Left cardiac atrium (tissue), 4 donors: ENCODE data around the gene PEX11G. TPM values are rescaled to one million over a fixed set of nuclear protein-coding genes. Genes with fewer than 3 reads are reported as not detected.

ENCODE experiments used
- ATAC-seq, 2 donors: fragments of 200-7000 bp; cut with Tn5 transposase; one replicate each; pipeline ENCODE4 v1.9.1; 2020; ENCODE audit warnings: mild to moderate bottlenecking in 2 of 2, moderate library complexity in 2 of 2
- DNase-seq: peaks from one replicate; pipeline ENCODE4 v3.0.0-alpha.2; 2020
- intact Hi-C, 2 donors: fragments of 100-400 bp; cut with DNase I; formaldehyde crosslinking; loops; one replicate each; pipeline versions ENCODE4 v1.14.1 to v1.15.1; 2022 to 2023
- total RNA-seq, 2 donors: library from RNA; stranded (reverse); fragmentation: NEBNext Ultra II Directional; extraction: Animal tissue kit (Norgen Biotek cat#: 25700); gene quantifications; one replicate each; pipeline ENCODE4 v1.2.1, GENCODE V29; 2021
- donor health status: DM: no; HTN: yes; CAD: no.
- donor health status: DM: no; HTN: yes; CAD: no; lungs with severe emphysema.
- donor health status: DM: yes; HTN: yes; CAD: no.
- donor health status: Dilated cardiomyopathy.

The PEX11G gene
- total RNA-seq, 2 donors from 2014 or later: 1.2 to 2.0 TPM

DNA sequence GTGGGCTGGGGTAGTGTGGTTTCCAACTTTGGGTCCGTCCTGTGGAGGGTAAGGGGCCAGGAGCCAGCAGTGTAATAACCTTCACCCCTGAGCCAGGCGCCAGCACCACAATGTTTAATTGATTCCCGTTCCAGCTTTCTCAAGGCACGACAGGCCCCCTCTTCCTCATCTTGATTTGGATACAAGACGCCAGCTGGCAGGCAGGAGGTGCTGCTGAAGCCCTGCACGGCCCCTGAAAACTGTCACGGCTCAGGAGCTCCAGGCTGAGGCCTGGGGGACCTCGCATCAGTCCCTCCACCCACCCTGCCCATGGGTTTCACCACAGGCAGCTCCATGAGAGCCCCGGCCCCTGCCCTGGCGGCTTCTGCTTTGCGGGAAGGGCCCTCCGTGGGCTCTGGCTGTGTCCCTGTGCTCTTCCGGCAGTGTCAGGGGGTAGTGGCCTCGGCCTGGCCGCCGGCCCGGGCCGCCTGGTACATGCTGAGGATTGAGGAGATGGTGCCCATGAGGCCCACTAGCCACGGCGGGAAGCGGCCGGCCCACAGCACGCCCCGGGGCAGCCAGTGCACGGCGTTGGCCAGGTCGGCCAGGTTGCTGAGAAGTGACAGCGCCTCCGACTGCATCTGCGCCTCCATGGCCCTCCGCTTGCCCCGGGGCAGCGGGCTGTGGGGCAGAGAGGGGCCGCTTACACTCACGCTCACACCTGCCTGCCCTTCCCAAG is 11.9 kb downstream of the PEX11G start:
- intact Hi-C loops: no loop called here
- ATAC-seq (peak in 1 of 2 donors; percentile 16), DNase-seq (no peak)

DNA sequence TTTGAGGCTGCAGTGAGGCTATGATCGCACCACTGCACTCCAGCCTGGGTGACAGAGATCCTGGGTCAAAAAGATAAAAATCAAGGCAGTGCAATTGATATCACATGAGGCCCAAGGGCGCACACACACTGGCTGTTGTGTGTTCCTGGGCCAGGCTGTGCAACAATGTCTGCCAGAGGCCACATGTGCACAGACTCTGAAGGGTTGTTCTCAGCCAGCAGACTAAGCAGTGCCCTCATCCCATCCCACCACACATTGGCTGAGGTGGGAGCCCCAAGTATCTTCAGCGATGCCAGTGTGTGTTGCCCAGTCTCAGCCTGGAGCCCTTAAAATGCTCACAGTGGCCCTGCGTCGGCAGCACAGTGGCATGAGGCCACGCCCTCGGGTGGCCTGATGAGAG is 12.6 kb downstream of the PEX11G start:
- ATAC-seq: no peak
- intact Hi-C loops: no loop called here

DNA sequence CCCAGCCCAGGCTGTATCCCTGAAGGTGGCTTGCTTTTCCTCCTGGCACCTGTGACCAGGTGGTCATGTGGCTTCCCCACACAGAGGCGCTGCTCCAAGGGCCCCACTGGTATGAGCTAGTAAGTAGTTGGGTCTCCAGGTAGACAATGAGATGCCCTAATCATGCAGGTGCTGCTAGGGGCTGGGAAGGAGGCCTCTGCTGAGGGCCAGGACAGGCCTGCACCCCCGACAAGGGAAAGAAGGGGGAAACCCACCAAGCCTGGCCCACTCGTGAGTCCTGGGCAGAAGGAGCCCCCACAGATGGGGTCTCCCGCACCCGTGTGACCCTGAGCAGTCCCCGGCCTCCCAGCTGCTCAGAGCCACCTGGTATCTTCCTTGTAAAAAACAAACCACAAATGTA is 13.2 kb downstream of the PEX11G start:
- DNase-seq (no peak), ATAC-seq (no peak)
- intact Hi-C loops: no loop called here

More for the DNA sequence above, 12.6 kb downstream of the PEX11G start:
- no peak for DNase-seq

DNA sequence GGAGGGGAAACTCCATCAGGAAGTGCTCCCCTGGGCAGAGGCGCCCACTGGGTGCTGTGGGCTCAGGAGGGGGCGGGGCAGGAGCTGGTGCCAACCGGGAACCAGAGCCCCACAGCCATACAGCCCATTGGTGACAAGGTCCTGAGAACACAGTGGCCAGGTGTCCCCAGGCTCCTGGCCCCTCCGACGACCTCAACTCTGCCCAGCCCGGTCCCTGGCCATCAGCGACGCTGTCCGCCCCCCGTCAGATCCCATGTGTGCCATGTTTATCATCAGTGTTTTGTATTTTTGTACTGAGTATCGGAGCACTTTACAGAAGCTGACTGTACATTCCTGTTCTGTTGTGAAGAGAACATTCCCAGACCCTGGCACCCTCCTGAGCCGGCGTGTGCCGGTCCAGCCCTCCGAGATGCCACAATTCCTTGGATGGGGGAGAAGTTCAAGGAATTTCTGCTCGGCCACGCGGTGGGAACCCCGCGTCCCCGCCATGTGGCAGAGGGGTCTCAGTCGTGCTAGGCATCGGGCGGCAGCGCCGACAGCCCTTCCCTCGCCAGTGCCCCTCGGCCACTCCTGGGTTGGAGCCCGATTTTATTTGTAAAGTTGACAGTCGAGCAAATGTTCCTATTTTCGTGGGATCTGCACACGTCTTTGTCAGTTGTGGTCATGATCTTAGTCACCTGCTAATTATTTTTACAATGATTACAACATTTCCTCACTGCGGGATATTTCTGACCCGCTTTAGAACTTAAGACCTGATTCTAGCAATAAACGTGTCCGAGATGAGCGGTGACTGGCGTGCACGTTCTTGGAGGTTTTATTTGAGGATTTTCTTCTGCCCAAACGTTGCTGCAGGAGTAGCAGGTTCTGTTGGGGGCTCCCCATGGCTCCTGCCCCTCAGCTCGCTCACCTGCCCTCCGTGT is 16.9 kb downstream of the PEX11G start:
- intact Hi-C loops: no loop called here
- ATAC-seq: no peak
- DNase-seq: no peak

DNA sequence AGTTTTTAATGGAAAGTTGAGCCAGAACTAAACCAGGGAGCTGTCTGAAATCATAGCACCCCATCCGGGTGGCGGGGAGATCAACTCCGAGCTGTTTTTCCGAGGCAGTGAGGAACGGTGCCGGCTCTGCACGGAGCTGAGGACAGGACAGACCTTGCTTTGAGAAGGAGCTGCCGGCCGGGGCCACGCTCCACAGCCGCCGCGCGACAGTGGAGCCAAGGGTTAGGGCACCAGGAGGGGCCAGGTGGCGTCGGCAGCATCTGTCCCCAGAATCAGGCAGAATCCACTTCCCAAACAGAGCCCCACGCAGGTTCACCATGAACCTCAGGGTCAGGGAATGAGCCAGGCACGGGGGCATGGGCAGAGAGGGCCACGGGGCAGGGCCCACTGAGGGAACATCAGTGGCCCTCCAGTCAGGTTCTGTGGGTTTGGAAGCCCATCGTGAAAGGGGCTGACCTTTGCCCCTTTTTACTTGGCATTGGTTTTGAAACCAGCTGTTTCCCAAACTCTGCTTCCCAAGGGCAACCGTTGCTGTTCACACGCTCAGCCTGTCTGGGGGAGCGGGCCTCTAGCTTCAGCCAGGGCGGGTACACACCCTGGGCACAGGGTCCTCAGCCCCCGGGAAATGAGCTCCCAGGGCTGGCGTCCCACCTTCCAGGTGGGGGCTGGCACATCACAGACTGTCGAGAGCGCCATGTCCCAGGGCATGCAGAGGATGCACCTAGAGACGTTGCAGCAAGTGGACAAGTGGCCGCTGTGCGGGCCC is 18.1 kb downstream of the PEX11G start:
- no peak for DNase-seq
- ATAC-seq: no peak
- intact Hi-C loops: no loop called here

DNA sequence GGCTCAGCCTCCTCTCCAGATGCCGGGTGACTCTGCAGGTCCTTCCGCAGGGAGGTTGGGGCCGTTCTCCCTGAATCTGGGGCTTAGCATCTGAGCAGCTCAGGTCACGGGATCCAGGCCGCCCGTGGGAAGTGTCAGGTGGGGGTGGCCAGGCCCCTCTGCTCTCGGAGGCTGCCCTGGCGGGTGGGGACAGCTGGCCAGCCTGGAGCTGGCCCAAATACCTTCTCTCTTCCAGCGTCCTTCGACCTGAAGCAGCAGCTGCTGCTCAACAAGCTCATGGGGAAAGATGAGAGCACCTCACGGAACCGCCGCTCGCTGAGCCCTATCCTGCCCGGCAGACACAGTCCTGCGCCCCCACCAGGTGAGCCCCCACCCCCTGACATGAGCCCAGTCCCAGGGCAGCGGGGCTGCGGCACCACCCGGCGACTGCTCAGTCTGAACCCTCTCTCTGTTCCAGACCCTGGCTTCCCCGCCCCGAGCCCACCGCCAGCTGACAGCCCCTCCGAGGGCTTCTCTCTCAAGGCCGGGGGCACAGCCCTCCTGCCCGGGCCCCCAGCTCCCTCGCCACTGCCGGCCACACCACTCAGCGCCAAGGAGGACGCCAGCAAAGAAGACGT is 19.1 kb downstream of the PEX11G start:
- DNase-seq: no peak
- intact Hi-C loops: no loop called here
- ATAC-seq: no peak

DNA sequence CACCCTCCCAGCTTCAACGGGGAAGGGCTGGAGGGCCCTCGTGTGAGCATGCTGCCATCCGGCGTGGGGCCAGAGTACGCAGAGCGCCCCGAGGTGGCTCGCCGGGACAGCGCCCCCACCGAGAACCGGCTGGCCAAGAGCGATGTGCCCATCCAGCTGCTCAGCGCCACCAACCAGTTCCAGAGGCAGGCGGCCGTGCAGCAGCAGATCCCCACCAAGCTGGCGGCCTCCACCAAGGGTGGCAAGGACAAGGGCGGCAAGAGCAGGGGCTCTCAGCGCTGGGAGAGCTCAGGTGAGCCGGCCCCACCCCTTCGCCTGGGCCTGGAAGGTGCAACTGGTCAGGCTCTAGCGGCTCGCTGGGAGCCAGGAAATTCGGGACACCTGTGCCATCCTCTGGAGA is 20.0 kb downstream of the PEX11G start:
- intact Hi-C loops: no loop called here
- ATAC-seq (no peak), DNase-seq (no peak)

DNA sequence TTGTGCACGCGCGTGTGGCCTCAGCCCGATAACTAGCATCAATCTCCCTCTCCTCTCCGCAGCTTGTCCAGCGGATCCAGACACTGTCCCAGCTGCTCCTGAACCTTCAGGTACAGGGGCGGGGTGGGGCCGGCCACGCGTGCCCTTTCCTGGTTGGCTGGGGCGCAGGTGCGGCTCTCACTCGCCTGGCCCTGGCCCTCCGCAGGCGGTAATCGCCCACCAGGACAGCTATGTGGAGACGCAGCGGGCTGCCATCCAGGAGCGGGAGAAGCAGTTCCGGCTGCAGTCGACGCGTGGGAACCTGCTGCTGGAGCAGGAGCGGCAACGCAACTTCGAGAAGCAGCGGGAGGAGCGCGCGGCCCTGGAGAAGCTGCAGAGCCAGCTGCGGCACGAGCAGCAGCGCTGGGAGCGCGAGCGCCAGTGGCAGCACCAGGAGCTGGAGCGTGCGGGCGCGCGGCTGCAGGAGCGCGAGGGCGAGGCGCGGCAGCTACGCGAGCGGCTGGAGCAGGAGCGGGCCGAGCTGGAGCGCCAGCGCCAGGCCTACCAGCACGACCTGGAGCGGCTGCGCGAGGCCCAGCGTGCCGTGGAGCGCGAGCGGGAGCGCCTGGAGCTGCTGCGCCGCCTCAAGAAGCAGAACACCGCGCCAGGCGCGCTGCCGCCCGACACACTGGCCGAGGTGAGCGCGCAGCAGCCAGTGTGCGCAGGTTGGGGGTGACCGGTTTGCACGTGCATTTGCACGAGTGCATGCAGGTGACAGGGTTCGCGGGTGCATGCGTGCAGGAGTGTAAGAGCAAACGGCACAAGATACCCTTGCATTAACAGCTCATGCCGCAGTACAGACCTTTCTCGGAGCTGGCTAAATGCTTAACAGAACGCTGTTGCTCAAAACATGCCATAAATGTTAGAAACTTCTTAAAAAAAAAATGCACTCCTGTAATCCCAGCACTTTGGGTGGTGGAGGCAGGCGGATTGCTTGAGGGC is 21.5 kb downstream of the PEX11G start:
- DNase-seq (no peak), ATAC-seq (no peak)
- intact Hi-C loops: no loop called here

DNA sequence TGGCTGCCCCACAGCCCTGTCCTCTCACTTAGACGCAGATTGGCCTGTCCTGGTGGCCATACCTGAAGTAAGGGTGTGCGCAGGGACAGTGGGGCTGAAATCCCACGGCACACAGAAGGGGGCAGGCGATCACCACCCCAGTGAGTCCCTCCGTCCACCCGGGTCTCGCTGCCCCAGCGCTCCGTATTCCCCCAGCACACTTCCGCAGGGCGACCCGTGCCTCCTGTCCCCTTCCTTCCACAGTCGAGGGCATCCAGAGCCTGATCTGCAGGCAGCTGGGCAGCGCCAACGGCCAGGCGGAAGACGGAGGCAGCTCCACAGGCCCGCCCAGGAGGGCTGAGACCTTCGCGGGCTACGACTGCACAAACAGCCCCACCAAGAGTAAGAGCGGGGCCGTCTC is 25.3 kb downstream of the PEX11G start:
- intact Hi-C loops: no loop called here
- DNase-seq: no peak
- ATAC-seq: no peak

DNA sequence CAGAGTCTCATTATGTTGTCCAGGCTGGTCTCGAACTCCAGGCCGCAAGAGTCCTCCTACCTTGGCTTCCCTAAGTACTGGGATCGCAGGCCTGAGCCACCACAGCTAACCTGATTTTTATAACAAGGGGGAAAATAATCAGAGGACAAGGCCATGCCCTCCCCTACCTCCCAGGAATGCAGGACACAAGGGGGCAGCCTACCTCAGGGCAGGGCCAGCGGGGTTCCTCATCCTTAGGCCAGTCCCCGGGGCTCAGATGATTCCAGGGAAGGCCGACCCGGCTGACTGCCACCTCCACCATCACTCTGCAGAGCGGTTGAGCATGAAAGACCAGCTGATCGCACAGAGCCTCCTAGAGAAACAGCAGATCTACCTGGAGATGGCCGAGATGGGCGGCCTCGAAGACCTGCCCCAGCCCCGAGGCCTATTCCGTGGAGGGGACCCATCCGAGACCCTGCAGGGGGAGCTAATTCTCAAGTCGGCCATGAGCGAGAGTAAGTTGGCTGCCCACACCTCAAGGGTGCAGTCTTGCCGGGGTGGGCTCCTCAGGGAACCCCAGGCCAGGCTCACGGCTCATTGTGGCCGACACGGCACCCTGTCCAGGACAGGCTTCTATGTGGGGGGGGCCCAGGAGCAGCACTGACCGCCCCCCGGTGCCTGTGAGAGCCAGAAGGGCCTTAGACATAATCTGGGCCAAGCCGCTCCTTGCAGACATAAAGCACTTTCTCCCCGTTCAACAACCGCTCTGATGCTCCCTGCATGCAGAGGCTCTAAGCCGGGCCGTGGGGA is 26.8 kb downstream of the PEX11G start:
- DNase-seq (no peak), ATAC-seq (no peak)
- intact Hi-C loops: no loop called here

DNA sequence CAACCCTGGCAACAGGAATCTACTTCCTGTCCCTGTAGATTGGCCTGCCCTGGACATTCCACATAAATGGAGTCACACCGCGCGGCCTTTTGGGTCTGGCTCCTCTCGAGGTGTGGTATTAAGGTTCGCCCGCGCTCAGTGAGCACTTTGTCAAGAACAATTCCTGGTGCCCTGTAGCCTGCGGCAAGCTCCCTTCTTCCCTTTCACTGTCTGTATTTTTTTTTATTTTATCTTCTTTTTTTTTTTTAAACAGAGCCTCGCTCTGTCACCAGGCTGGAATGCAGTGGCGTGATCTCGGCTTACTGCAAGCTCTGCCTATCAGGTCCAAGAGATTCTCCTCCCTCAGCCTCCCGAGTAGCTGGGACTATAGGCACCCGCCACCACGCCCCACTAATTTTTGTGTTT is 28.3 kb downstream of the PEX11G start:
- ATAC-seq: no peak
- DNase-seq: no peak
- intact Hi-C loops: no loop called here

DNA sequence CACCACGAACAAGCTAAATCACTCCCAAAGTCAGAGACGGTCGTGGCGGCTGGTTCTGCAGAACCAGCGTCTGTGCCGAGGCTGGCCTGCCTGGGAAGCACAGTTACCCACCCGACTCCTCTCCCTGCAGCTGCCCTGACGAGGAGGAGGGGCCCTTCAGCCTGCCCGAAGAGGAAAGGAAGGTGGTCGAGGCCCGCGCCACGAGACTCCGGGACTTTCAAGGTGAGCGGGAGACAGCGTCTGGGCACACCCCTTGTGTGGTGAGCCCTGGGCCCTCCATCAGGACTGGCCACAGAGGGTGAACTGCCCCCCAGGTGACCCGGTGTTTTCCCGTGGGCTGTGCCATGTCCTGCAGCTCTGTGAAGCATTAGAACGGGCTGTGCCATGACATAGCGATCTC is 29.1 kb downstream of the PEX11G start:
- no peak for ATAC-seq

DNA sequence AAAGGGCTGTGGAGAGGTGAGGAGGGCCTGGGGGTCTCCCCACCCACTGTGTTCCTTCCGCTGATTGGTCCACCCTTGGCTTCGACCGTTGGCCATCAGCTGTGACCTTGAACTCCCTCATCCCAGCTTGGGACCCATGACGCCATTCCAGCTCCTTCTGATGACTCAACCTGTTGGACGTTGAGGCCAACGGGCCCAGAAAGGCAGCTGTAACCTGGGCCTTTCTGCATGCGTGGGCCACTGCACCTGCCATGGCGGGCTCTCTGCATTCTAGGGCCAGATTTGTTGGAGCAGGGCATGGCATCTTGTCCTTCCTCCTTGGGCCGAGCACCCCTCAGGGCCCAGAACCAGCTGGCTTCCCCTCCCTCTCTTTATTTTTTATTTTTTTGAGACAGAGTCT is 30.2 kb downstream of the PEX11G start:
- ATAC-seq (no peak), DNase-seq (no peak)
- intact Hi-C loops: no loop called here

More for the DNA sequence above, 29.1 kb downstream of the PEX11G start:
- DNase-seq: no peak
- intact Hi-C loops: no loop called here

DNA sequence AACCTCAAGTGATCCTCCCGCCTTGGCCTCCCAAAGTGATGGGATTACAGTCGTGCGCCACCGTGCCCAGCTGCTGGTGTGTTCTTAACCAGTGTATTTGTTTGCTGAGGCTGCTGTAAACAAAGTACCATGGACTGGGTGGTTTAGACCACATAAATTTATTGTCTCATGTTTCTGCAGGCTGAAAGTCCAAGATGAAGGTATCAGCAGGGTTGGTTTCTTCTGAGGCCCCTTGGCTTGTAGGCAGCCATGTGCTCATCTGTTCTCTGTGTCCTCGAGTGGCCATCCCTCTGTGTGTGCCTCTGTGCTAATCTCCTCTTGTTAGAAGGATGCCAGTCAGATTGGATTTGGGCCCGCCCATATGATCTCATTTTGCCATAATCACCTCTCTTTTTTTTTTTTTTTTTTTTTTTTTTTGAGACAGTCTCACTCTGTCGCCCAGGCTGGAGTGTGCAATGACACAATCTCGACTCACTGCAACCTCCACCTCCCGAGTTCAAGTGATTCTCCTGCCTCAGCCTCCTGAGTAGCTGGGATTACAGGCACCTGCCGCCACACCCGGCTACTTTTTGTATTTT is 31.8 kb downstream of the PEX11G start:
- DNase-seq (no peak), ATAC-seq (no peak)
- intact Hi-C loops: no loop called here

DNA sequence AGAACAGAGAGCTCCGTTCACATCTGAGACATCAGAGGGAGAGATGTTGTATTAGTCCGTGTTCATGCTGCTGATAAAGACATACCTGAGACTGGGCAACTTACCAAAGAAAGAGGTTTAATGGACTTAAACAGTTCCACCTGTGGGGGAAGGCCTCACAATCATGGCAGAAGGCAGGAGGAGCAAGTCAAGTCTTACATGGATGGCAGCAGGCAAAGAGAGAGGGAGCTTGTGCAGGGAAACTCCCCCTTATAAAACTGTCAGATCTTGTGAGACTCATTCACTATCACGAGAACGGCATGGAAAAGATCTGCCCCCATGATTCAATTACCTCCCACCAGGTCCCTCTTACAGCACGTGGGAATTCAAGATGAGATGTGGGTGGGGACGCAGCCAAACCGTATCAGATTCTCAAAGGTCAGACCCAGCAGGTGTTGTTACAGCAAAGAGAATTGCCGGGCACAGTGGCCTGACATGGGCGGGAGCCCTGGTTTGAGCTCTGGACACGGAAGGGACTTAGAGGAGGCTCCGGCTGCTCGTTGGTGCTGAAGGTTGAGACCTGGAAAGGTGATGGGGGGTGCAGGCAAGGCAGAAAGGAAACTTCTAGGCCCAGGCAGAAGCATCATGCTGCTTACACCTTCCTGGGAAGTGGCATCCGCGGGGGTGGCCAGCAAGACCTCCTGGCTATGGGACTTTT is 33.1 kb downstream of the PEX11G start:
- intact Hi-C loops: no loop called here
- ATAC-seq: no peak
- DNase-seq: no peak

DNA sequence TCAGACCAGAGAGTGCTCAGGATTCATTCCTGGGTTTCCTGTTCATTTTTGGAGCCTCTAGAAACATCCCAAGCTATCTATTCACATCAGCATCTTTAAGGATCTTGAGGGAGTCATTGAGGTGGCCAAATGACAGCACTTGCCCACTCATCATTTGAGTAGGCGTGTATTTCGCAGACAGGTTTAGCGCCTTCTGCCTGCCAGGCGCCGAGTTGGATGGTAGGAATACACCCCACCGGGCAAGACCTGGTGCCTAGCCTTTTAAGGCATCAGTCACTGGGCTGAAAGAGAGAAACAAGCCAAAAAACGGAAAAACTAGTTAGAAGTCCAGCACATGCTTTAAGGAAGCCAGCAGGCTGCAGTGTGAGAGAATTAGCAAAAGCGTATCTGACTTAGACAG is 33.8 kb downstream of the PEX11G start:
- no peak for ATAC-seq
- no peak for DNase-seq
- intact Hi-C loops: no loop called here
